LHCN-M2 (cell line): Measurements from ENCODE around the gene SLC25A26. TPM values are rescaled to one million over a fixed set of nuclear protein-coding genes. Genes with fewer than 3 reads are reported as not detected.

Experiments used
- DNase-seq: peaks from one replicate; pipeline ENCODE4 v3.0.0-alpha.2; 2012; ENCODE audit warnings: low read depth
- total RNA-seq: library from RNA; depleted of rRNA; stranded (reverse); fragments of >200 nt; gene quantifications from 2 replicates; pipeline ENCODE4 v1.2.3, GENCODE V29; 2014

SLC25A26 gene
- total RNA-seq, 1 experiment from 2014 or later, result 25.9 TPM

- no peak for DNase-seq
These were observed 149.4 kb downstream of the SLC25A26 start for GRCh38 chr3:66370179-66370578.

GRCh38 chr3:66371432-66371831 lies 150.6 kb downstream of the SLC25A26 start:
- no peak for DNase-seq

GRCh38 chr3:66372681-66373350 lies 152.0 kb downstream of the SLC25A26 start:
- no peak for DNase-seq

GRCh38 chr3:66376568-66376967 lies 155.8 kb downstream of the SLC25A26 start:
- peak; percentile 85 for DNase-seq

- DNase-seq, result no peak
These were observed 157.0 kb downstream of the SLC25A26 start for GRCh38 chr3:66377800-66378199.

GRCh38 chr3:66378256-66378655 lies 157.5 kb downstream of the SLC25A26 start:
- DNase-seq, result no peak

- DNase-seq, result no peak
These were observed 158.8 kb downstream of the SLC25A26 start for GRCh38 chr3:66379565-66379964.

- DNase-seq, result no peak
These were observed 159.6 kb downstream of the SLC25A26 start for GRCh38 chr3:66380200-66380932.

GRCh38 chr3:66381626-66382025 lies 160.8 kb downstream of the SLC25A26 start:
- no peak for DNase-seq

GRCh38 chr3:66382142-66382541 lies 161.3 kb downstream of the SLC25A26 start:
- no peak for DNase-seq

GRCh38 chr3:66383023-66383422 lies 162.2 kb downstream of the SLC25A26 start:
- DNase-seq, result no peak

GRCh38 chr3:66383998-66384745 lies 163.4 kb downstream of the SLC25A26 start:
- no peak for DNase-seq

GRCh38 chr3:66385066-66385465 lies 164.3 kb downstream of the SLC25A26 start:
- no peak for DNase-seq

GRCh38 chr3:66386011-66386924 lies 165.5 kb downstream of the SLC25A26 start:
- no peak for DNase-seq

- DNase-seq, result peak; percentile 49
These were observed 166.3 kb downstream of the SLC25A26 start for GRCh38 chr3:66386925-66387650.

GRCh38 chr3:66390013-66390412 lies 169.2 kb downstream of the SLC25A26 start:
- no peak for DNase-seq

GRCh38 chr3:66392512-66392911 lies 171.7 kb downstream of the SLC25A26 start:
- no peak for DNase-seq

GRCh38 chr3:66392966-66393332 lies 172.1 kb downstream of the SLC25A26 start:
- DNase-seq, result no peak

GRCh38 chr3:66393333-66394005 lies 172.7 kb downstream of the SLC25A26 start:
- peak; percentile 56 for DNase-seq
